ENCODE data around the gene HINT3.
"Not testable (repeated sequence)": the region's sequence is repeated elsewhere in the genome, so short reads cannot be mapped to it uniquely, and the experiment has no call there.

Gene HINT3

DNA sequence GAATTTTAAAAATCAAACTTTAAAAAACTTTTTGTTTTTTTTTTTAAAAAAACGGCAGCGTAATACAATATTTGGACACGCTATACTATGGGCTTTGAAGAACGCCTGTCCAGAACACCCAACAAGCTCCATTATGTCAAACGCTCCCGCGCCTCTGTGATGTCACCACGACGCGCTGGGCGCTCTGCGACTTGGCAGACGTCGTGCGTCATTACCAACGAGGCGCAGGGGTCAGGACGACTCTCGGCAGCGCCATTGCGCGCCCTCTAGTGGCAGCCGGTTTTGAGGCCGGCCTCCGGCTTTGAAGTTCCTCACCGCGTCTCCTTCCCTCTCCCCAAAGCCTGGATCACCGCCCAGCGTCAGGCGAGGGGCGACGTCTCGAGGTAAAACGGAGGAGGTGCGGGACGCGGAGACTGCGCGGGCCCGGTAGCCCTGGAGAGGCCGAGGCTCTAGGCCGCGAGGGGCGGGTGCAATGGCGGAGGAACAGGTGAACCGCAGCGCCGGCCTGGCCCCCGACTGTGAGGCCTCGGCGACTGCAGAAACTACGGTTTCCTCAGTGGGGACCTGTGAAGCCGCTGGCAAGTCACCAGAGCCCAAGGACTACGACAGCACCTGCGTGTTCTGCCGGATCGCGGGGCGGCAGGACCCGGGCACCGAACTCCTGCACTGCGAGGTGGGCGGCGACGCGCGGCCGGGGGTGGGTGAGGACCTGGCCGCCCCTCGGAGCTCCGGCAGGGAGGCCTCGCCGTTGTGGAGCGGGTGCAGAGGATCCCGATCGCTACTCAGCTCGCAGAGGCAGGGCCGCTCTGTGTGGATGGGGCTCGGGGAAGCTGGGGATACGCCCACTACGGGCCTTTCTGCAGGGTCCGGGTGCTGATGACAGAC is at the start of gene HINT3:
Gene HINT3, plus strand, starts transcription at position 265 of the 885 bp plus-strand sequence. Its CDS starts 208 bp downstream, at position 473.
- peaks cover 23% of the 10 kb centered on the region for H3K4me1 ChIP-seq
- TF ChIP-seq Cebpa-rat (IDR thresholded peaks at IDR 0.05) = no peak
- 0 out of 2 replicates have a peak, but pooled peaks cover 6% of the 10 kb centered on the region for H3K9me3 ChIP-seq
- peak within 1 kb of the TSS; percentile 86 for H3K4me3 ChIP-seq
- H3K27me3 ChIP-seq = no peaks in the 10 kb centered on the region
- H3K27ac ChIP-seq = peak within 1 kb of the TSS; percentile 91
- peak within 1 kb of the TSS; percentile 89 for H3K9ac ChIP-seq
- H4K20me1 ChIP-seq = peaks cover 8% of the 10 kb centered on the region; the same call in 1 of the 2 replicates
- H3K4me2 ChIP-seq = peak within 1 kb of the TSS; percentile 86
- peaks cover 22% of the 10 kb centered on the region for H3K36me3 ChIP-seq

- no peak overlapping the region for H3K9ac ChIP-seq
- no peaks in the 10 kb centered on the region for H4K20me1 ChIP-seq
- no peaks in the 10 kb centered on the region for H3K27me3 ChIP-seq
- H3K4me1 ChIP-seq = no peaks in the 10 kb centered on the region
- H3K9me3 ChIP-seq = no peaks in the 10 kb centered on the region
- H3K27ac ChIP-seq = no peak overlapping the region
- peaks cover 9% of the 10 kb centered on the region; the same call in 1 of the 2 replicates for H3K36me3 ChIP-seq
- H3K4me3 ChIP-seq = no peak overlapping the region
- TF ChIP-seq Cebpa-rat (IDR thresholded peaks at IDR 0.05) = no peak
- no peak overlapping the region for H3K4me2 ChIP-seq
These were observed 46.0 kb upstream of the HINT3 start for GRCh38 chr6:125910527-125910926.

DNA sequence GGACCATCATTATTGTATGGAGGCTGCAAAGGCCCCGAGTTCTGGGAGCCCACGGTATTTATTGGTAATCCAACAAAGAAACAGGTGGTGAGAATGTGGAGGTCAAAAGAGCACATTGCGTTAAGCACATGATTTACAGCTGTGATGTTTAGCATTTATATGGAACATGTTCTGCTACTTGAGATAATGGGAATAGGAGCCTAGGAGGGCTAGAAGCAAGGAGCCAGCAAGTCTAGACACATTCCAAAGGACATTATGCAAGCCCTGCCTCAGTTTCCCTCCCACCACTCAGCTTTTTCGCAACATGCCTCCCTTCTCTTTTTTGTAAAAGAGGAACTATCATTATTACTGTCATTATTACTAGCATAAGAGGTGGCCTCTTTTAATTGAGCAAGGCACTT is 45.5 kb upstream of the HINT3 start:
- not testable (repeated sequence) for H3K9ac ChIP-seq, H3K27me3 ChIP-seq, H3K4me1 ChIP-seq, H3K4me2 ChIP-seq, H4K20me1 ChIP-seq, H3K9me3 ChIP-seq, H3K4me3 ChIP-seq, H3K27ac ChIP-seq
- peaks cover 15% of the 10 kb centered on the region; the same call in 1 of the 2 replicates for H3K36me3 ChIP-seq

- not testable (repeated sequence) for H3K27ac ChIP-seq
These were observed 44.1 kb upstream of the HINT3 start for GRCh38 chr6:125912430-125912829.

DNA sequence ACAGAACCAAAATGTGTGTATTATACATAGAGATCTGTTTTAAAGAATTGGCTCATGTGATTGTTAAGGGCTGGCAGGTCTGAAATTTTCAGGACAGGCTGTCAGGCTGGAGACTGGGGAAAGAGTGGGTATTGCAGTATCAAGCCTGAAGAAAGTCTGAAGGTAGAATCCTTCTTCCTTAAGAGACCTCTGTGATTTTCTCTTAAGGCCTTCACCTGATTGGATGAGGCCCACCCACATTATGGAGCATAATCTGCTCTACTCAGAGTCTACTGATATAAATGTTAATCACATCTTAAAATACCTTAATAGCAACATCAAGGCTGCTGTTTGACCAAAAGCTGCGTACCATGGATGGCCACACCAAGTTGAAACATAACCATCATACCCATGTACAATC is 43.4 kb upstream of the HINT3 start:
- H3K27me3 ChIP-seq = no peaks in the 10 kb centered on the region
- no peak overlapping the region for H3K4me2 ChIP-seq
- H3K4me1 ChIP-seq = no peaks in the 10 kb centered on the region
- no peak overlapping the region for H3K4me3 ChIP-seq
- TF ChIP-seq Cebpa-rat (IDR thresholded peaks at IDR 0.05) = no peak
- no peaks in the 10 kb centered on the region for H3K9me3 ChIP-seq
- H3K9ac ChIP-seq = no peak overlapping the region
- H4K20me1 ChIP-seq = no peaks in the 10 kb centered on the region
- H3K36me3 ChIP-seq = peaks cover 22% of the 10 kb centered on the region
- no peak overlapping the region for H3K27ac ChIP-seq

More at GRCh38 chr6:125912430-125912829, 44.1 kb upstream of the HINT3 start:
- H3K9ac ChIP-seq, H3K4me1 ChIP-seq, H3K4me2 ChIP-seq, H3K4me3 ChIP-seq, H3K27me3 ChIP-seq, H3K9me3 ChIP-seq, H4K20me1 ChIP-seq: not testable (repeated sequence)
- peaks cover 22% of the 10 kb centered on the region for H3K36me3 ChIP-seq

DNA sequence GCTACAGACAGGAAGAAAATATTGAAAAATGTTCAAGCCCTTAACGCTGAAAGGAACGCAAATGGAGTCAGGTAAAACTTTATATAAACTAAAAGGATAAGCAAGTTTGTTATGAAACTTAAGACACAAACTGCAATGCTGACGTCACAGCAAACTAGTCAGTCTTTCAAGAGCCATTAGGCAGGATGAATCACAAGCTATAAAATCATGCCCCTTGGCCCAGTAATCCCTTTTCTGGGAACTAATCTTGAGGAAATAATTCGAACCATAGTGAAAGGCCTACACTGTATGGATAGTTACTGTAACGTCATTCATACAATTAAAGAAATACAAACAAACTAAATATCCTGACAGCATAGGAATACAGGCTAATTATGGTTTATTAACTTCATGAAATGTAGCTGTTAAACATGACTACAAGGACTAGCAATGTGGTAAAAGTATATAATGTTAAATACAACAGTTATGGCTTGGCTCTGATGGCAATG is 42.7 kb upstream of the HINT3 start:
- Histone ChIP-seq H3K9me3 (no peaks in the 10 kb centered on the region), H3K36me3 (peaks cover 22% of the 10 kb centered on the region), H3K27ac (no peak overlapping the region), H3K4me2 (no peak overlapping the region), H3K4me1 (peaks cover 6% of the 10 kb centered on the region), H4K20me1 (no peaks in the 10 kb centered on the region), H3K9ac (no peak overlapping the region), H3K27me3 (no peaks in the 10 kb centered on the region), H3K4me3 (no peak overlapping the region)
- TF ChIP-seq Cebpa-rat (IDR thresholded peaks at IDR 0.05) = no peak

DNA sequence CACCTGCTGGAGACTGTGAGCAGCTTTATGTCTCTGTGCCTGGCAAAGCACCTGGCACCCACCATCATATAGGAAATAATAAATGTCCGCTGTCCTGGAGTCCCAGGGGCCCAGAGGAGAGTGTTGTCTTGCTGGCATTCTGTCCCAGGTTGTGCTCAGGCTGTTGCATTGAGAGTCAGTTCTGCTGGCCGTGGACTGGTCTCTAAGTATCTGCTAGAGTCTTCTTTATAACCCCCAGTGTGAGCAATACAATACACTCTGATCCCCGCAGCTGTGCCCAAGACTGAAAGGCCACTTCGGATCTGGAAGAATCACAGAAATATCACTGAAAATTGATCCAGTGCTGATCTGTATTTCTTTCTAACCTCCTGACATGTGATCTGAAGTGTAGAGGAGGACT is 38.3 kb upstream of the HINT3 start:
- no peak overlapping the region for H3K4me3 ChIP-seq
- H3K9ac ChIP-seq = no peak overlapping the region
- peaks cover 51% of the 10 kb centered on the region for H3K36me3 ChIP-seq
- H3K4me1 ChIP-seq = peaks cover 15% of the 10 kb centered on the region
- no peaks in the 10 kb centered on the region for H3K9me3 ChIP-seq
- H3K27me3 ChIP-seq = no peaks in the 10 kb centered on the region
- no peak for TF ChIP-seq Cebpa-rat (IDR thresholded peaks at IDR 0.05)
- no peaks in the 10 kb centered on the region for H4K20me1 ChIP-seq
- H3K27ac ChIP-seq = no peak overlapping the region
- peak overlapping the region; percentile 68; the same call in 1 of the 2 replicates for H3K4me2 ChIP-seq

DNA sequence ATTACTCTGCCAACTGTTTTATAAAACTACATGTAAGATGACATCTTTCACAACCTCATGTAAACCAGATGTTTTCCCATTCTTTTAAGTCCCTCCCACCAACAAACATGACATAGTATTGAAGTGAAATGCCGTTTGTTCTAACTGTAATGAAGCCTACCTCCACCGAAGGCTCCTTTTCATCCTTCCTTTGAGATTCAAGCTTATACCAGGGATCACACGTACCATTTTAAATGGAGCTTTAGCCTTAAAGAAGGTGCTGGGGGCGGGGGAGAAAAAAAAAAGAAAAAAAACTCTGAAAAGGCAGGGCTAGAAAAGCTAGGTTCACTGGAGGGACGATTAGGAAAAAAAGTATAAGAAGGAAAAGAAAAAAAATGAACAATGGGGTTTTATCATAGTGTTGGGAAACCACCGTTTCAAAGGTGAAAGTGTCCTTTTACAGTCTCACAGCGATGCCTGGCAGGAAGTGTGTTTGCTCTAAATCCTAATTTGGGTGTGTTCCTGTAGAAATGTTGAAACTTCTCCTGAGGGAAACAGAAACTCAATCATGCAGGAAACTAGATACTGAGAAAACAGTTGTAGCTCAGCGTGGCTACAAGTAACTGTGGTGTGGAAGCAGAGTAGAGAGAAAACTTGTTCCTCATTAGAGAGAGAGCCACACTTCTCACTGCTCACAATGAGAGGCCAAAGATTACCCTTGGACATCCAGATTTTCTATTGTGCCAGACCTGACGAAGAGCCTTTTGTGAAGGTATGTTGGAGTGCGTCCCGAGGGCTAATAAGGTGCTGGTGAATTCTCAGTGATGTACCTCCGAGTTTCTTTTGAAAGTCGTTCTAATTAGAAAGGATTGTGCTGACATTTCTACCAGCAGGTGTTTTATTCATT is 37.6 kb upstream of the HINT3 start:
- H3K9ac ChIP-seq = peak overlapping the region; percentile 15

GRCh38 chr6:125919618-125920017 is 37.0 kb upstream of the HINT3 start:
- H4K20me1 ChIP-seq = no peaks in the 10 kb centered on the region
- no peaks in the 10 kb centered on the region for H3K27me3 ChIP-seq
- H3K4me3 ChIP-seq = no peak overlapping the region
- no peak for TF ChIP-seq Cebpa-rat (IDR thresholded peaks at IDR 0.05)
- H3K36me3 ChIP-seq = peaks cover 58% of the 10 kb centered on the region
- no peaks in the 10 kb centered on the region for H3K9me3 ChIP-seq
- H3K27ac ChIP-seq = peak overlapping the region; percentile 40; the same call in 1 of the 2 replicates
- H3K9ac ChIP-seq = peak overlapping the region; percentile 12; the same call in 1 of the 2 replicates
- peak overlapping the region; percentile 68 for H3K4me2 ChIP-seq
- peaks cover 20% of the 10 kb centered on the region for H3K4me1 ChIP-seq

More for the DNA sequence above, 37.6 kb upstream of the HINT3 start:
- H3K36me3 ChIP-seq = peaks cover 57% of the 10 kb centered on the region
- no peaks in the 10 kb centered on the region for H3K27me3 ChIP-seq
- no peak overlapping the region for H3K4me3 ChIP-seq
- no peaks in the 10 kb centered on the region for H4K20me1 ChIP-seq
- peak overlapping the region; percentile 68 for H3K4me2 ChIP-seq
- peaks cover 15% of the 10 kb centered on the region for H3K4me1 ChIP-seq
- H3K9me3 ChIP-seq = no peaks in the 10 kb centered on the region
- peak overlapping the region; percentile 40 for H3K27ac ChIP-seq
- TF ChIP-seq Cebpa-rat (IDR thresholded peaks at IDR 0.05) = no peak

Measured in BLaER1 (cell line).